ENCODE results near the gene UGT1A8.

DNA sequence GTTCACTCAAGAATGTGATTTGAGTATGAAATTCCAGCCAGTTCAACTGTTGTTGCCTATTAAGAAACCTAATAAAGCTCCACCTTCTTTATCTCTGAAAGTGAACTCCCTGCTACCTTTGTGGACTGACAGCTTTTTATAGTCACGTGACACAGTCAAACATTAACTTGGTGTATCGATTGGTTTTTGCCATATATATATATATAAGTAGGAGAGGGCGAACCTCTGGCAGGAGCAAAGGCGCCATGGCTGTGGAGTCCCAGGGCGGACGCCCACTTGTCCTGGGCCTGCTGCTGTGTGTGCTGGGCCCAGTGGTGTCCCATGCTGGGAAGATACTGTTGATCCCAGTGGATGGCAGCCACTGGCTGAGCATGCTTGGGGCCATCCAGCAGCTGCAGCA lies 142.6 kb downstream of the UGT1A8 start, which contains the start of gene UGT1A1:
- TF ChIP-seq, protein P1, sequence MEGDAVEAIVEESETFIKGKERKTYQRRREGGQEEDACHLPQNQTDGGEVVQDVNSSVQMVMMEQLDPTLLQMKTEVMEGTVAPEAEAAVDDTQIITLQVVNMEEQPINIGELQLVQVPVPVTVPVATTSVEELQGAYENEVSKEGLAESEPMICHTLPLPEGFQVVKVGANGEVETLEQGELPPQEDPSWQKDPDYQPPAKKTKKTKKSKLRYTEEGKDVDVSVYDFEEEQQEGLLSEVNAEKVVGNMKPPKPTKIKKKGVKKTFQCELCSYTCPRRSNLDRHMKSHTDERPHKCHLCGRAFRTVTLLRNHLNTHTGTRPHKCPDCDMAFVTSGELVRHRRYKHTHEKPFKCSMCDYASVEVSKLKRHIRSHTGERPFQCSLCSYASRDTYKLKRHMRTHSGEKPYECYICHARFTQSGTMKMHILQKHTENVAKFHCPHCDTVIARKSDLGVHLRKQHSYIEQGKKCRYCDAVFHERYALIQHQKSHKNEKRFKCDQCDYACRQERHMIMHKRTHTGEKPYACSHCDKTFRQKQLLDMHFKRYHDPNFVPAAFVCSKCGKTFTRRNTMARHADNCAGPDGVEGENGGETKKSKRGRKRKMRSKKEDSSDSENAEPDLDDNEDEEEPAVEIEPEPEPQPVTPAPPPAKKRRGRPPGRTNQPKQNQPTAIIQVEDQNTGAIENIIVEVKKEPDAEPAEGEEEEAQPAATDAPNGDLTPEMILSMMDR (IDR thresholded peaks at IDR 0.05): no peak
- TF ChIP-seq POLR2A (IDR thresholded peaks at IDR 0.05): no peak
